Panc1 (cell line): ENCODE data around the gene ITGAL. TPM values are rescaled to one million over a fixed set of nuclear protein-coding genes. Genes with fewer than 3 reads are reported as not detected.

Experiments used
- ATAC-seq: fragments of 200-7000 bp; cut with Tn5 transposase; 2 replicates; pipeline ENCODE4 v1.9.1; 2020; ENCODE audit warnings: mild to moderate bottlenecking, moderate library complexity
- BruUV-seq: library from RNA; stranded (reverse); fragments of 400-500 nt; replicated peaks from 2 replicates; lab custom pipeline; 2021; lab: Mats Ljungman, UMichigan
- CTCF ChIA-PET: fragments of 300-600 bp; sonication (Branson Sonifier 250); formaldehyde crosslinking; loops from one replicate; lab custom pipeline; 2022; ENCODE audit warnings: antibody characterized with exemption; lab: Charles Lee
- POLR2A ChIA-PET: fragments of 300-600 bp; sonication (Branson Sonifier 250); formaldehyde crosslinking; loops from one replicate; lab custom pipeline; 2022; ENCODE audit warnings: antibody characterized with exemption; lab: Charles Lee
- DNase-seq: peaks from one replicate; pipeline ENCODE4 v3.0.0-alpha.2; 2010; ENCODE audit warnings: low read depth, low spot score
- H3K27ac ChIP-seq: 2 replicates; pipeline ENCODE4 v1.5.1; 2011; ENCODE audit warnings: mild to moderate bottlenecking, low read length, inconsistent platforms
- H3K27me3 ChIP-seq: fragments of 200-500 bp; sonication (Bioruptor generic); 2 replicates; pipeline ENCODE4 v1.6.0; 2014; ENCODE audit warnings: low read length, inconsistent platforms; ENCODE audit not compliant: control insufficient read depth, insufficient read depth
- H3K36me3 ChIP-seq: fragments of 200-500 bp; sonication (Bioruptor generic); 2 replicates; pipeline ENCODE4 v1.5.1; 2014; ENCODE audit warnings: inconsistent platforms, mild to moderate bottlenecking, low read length, moderate library complexity; ENCODE audit not compliant: control insufficient read depth, insufficient read depth
- H3K4me1 ChIP-seq: 2 replicates; pipeline ENCODE4 v1.5.1; 2011; ENCODE audit warnings: inconsistent platforms, mild to moderate bottlenecking, low read length, moderate library complexity; ENCODE audit not compliant: control insufficient read depth, insufficient read depth
- H3K4me3 ChIP-seq, 2 experiments: 2 replicates each; pipeline ENCODE4 v1.5.1; 2011 to 2012; ENCODE audit warnings: low read depth in 2 of 2, low read length in 2 of 2, mild to moderate bottlenecking in 2 of 2, inconsistent platforms in 1 of 2, moderate library complexity in 1 of 2
- H3K9me3 ChIP-seq: fragments of 200-500 bp; sonication (Bioruptor generic); 2 replicates; pipeline ENCODE4 v1.5.1; 2014; ENCODE audit warnings: low read depth, mild to moderate bottlenecking, inconsistent platforms, low read length, moderate library complexity; ENCODE audit not compliant: control insufficient read depth, insufficient read depth
- POLR2AphosphoS5 ChIP-seq: IDR thresholded peaks from 2 replicates; pipeline ENCODE4 v1.6.1; 2012; ENCODE audit warnings: mild to moderate bottlenecking, low read depth, low read length, moderate library complexity
- SIN3A ChIP-seq: IDR thresholded peaks from 2 replicates; pipeline ENCODE4 v1.6.1; 2012; ENCODE audit warnings: low read depth, mild to moderate bottlenecking, low read length, moderate library complexity, borderline replicate concordance; ENCODE audit not compliant: insufficient read depth
- TCF7L2 ChIP-seq: IDR thresholded peaks from 2 replicates; pipeline ENCODE4 v1.6.1; 2011; ENCODE audit warnings: mild to moderate bottlenecking, low read depth, low read length, inconsistent platforms
- in situ Hi-C: cut with HindIII; loops from 2 replicates; pipeline ENCODE4 v1.10.0; 2016; ENCODE audit warnings: low sequenced_read_pairs, low pct_unique_long_range_greater_than_20kb
- intact Hi-C: fragments of 100-400 bp; cut with micrococcal nuclease; formaldehyde crosslinking; loops from one replicate; pipeline ENCODE4 v1.10.0; 2022; ENCODE audit not compliant: unreplicated experiment
- microRNA-seq: library from miRNA; unstranded; fragments of <30 nt; microRNA quantifications from one replicate; pipeline ENCODE4 v1.1.0, GENCODE V29; 2020; ENCODE audit not compliant: unreplicated experiment
- total RNA-seq: library from RNA; stranded (reverse); gene quantifications from one replicate; pipeline ENCODE4 v1.2.1, GENCODE V29; 2021; ENCODE audit not compliant: unreplicated experiment

Gene ITGAL
- total RNA-seq, 1 experiment from 2014 or later, result 0.54 TPM

DNA sequence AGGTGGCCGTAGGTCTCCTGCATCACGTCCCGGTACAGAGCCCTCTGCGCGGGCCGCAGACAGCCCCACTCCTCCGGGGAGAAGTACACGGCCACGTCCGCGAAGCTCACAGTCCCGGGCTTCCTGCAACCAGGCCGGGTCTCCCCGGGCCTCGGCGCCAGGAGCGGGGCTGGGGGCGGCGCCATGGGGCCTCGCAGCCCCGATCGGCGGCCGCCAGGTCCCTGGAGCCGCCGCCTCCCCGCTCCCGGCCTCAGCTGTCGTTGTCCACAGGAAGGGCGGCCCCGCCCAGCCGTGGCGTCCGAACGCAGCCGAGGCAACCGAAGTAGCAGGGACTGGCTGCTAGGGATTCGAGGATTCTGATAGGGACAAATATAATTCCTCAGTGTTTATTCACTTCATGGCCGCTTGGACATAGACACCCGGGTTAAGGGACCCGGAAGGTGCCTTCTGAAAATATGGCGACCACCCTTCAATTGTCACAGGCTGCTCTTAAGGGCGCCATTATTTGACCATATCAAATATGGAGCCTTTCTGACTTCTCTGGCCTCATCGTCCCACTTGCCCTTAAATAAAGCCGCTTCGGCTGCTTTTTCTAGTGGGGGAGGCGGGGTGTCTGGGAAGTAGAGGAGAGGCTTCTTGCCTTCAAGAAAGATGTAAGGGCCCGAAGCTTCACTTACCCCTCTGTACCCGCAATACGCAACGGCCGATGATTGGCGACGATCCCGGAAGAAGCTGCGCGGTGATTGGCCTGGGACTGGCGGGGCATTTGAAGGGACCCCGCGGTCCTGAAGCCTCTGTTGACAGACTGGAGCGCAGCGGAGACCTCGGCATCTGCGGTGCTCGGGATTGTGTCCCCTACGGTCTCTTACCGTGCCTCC lies 99.1 kb downstream of the ITGAL start, which contains the start of gene ZNF688:
Gene ZNF688, minus strand, starts transcription at position 270 of the 878 bp plus-strand sequence. Its CDS starts 85 bp downstream, at position 185.
- peak; percentile 81 for DNase-seq
- Histone ChIP-seq H3K27me3 (no peaks in the 10 kb centered on the region), H3K27ac (peak within 1 kb of the TSS; percentile 94), H3K36me3 (no peaks in the 10 kb centered on the region), H3K4me3 (peak within 1 kb of the TSS; percentile 66 to 89), H3K9me3 (no peaks in the 10 kb centered on the region), H3K4me1 (peaks cover 9% of the 10 kb centered on the region)
- BruUV-seq, result no TSS peak
- TF ChIP-seq SIN3A (peak; percentile 100), POLR2AphosphoS5 (no peak; the same call in 1 of the 2 replicates), TCF7L2 (peak; percentile 96)
- ChIA-PET CTCF (interaction anchor here (1.2 kb wide), 1 partner anchor 66 kb away, joined by 4 read pairs; no protein-coding TSS in a partner anchor), POLR2A (interaction anchor here (0.5 to 1.4 kb wide), 2 partner anchors 13 to 21 kb away, joined by 4 to 13 read pairs; partner anchors contain the start of gene ZNF764)
- intact Hi-C loops, result no loop called here
- ATAC-seq, result peak; percentile 93
- in situ Hi-C loops, result no loop called here

Small RNAs within 50 kb of the gene (microRNA-seq; reads per million reads assigned to microRNA genes)
- not detected for gene MIR4518

Other genes with a start within 250 kb of the ITGAL start
- 19.8 TPM for gene NPIPB13, start 224.3 kb upstream of the ITGAL start, total RNA-seq
- gene CD2BP2, start 117.4 kb upstream of the ITGAL start, total RNA-seq, result 90.7 TPM
- gene TBC1D10B, start 102.2 kb upstream of the ITGAL start, total RNA-seq, result 52.6 TPM
- not detected for gene MYL11, start 97.9 kb upstream of the ITGAL start, total RNA-seq
- 1.7 TPM for gene SEPTIN1, start 90.2 kb upstream of the ITGAL start, total RNA-seq
- 16.6 TPM for gene ZNF48, start 77.3 kb upstream of the ITGAL start, total RNA-seq
- gene ZNF771, start 65.1 kb upstream of the ITGAL start, total RNA-seq, result 14.4 TPM
- 120 TPM for gene DCTPP1, start 42.7 kb upstream of the ITGAL start, total RNA-seq
- gene SEPHS2, start 26.9 kb upstream of the ITGAL start, total RNA-seq, result 68.5 TPM
- 68.3 TPM for gene ZNF768, start 53.8 kb downstream of the ITGAL start, total RNA-seq
- 10.9 TPM for gene ZNF747, start 62.1 kb downstream of the ITGAL start, total RNA-seq
- gene ZNF764, start 85.6 kb downstream of the ITGAL start, total RNA-seq, result 16.7 TPM
- 7.7 TPM for gene ZNF688, start 99.0 kb downstream of the ITGAL start, total RNA-seq
- gene ZNF785, start 113.0 kb downstream of the ITGAL start, total RNA-seq, result 6.2 TPM
- gene ZNF689, start 137.6 kb downstream of the ITGAL start, total RNA-seq, result 16.5 TPM
- 77.6 TPM for gene PRR14, start 178.2 kb downstream of the ITGAL start, total RNA-seq
- gene FBRS, start 185.7 kb downstream of the ITGAL start, total RNA-seq, result 103 TPM
- gene SRCAP, start 226.4 kb downstream of the ITGAL start, total RNA-seq, result 73.6 TPM